GM23338 (cell line): ENCODE measurements around the gene GNAI1. TPM values are rescaled to one million over a fixed set of nuclear protein-coding genes. Genes with fewer than 3 reads are reported as not detected.

ENCODE experiments used
- CREB1 ChIP-seq: fragments of 250-450 bp; sonication (Bioruptor Pico); IDR thresholded peaks from 2 replicates; pipeline ENCODE4 v1.5.0; 2020; ENCODE audit warnings: low read depth, mild to moderate bottlenecking, moderate library complexity
- EZH2 ChIP-seq: fragments of 200-600 bp; sonication (generic); IDR thresholded peaks from one replicate; pipeline ENCODE4 v1.8.0; 2017; ENCODE audit warnings: antibody characterized with exemption, mild to moderate bottlenecking, low read depth; ENCODE audit not compliant: unreplicated experiment
- POLR2AphosphoS5 ChIP-seq: IDR thresholded peaks from 2 replicates; pipeline ENCODE4 v1.6.1; 2016; ENCODE audit warnings: antibody characterized with exemption, low read depth
- REST ChIP-seq: IDR thresholded peaks from one replicate; pipeline ENCODE4 v1.6.1; 2018; ENCODE audit warnings: antibody characterized with exemption; ENCODE audit not compliant: unreplicated experiment
- ZNF462 ChIP-seq: fragments of 250-450 bp; sonication (Bioruptor Pico); IDR thresholded peaks from 2 replicates; pipeline ENCODE4 v1.5.0; 2020; ENCODE audit warnings: mild to moderate bottlenecking, moderate library complexity
- polyA plus RNA-seq: library from polyadenylated mRNA; unstranded; fragments of >200 nt; fragmentation: Nextera tagmentation; extraction: Ambion mirVana; gene quantifications from 2 replicates; pipeline ENCODE4 v1.2.1, GENCODE V29; 2016
- total RNA-seq: library from RNA; depleted of rRNA; stranded (reverse); fragments of >200 nt; shearing (Covaris generic); gene quantifications from 2 replicates; pipeline ENCODE4 v1.2.3, GENCODE V29; 2014

The GNAI1 gene
- total and polyA plus RNA-seq, 2 experiments from 2014 or later: 31.3 to 36.9 TPM

- TF ChIP-seq ZNF462 (CRISPR knock-in tag) (no peak), EZH2 (no peak), REST (no peak), POLR2AphosphoS5 (no peak), CREB1 (CRISPR knock-in tag) (no peak)
Measured at GRCh38 chr7:80133361-80134114, 1.1 kb upstream of the GNAI1 start (continued).
